Sciatic nerve (tissue), 2 donors: Measurements from ENCODE around the gene MSRB3. TPM values are rescaled to one million over a fixed set of nuclear protein-coding genes. Genes with fewer than 3 reads are reported as not detected.
A peak's percentile ranks its signal among the peaks of the same experiment; 100 is the strongest.
"Not testable (repeated sequence)": the region's sequence is repeated elsewhere in the genome, so short reads cannot be mapped to it uniquely, and the experiment has no call there.

Experiments used
- ATAC-seq: fragments of 200-7000 bp; cut with Tn5 transposase; one replicate; pipeline ENCODE4 v1.9.1; 2020; ENCODE audit warnings: mild to moderate bottlenecking, moderate library complexity
- DNase-seq: peaks from one replicate; pipeline ENCODE4 v3.0.0-alpha.2; 2020; ENCODE audit warnings: low spot score
- intact Hi-C: fragments of 100-400 bp; cut with DNase I; formaldehyde crosslinking; loops from one replicate; pipeline ENCODE4 v1.14.2; 2022
- total RNA-seq: library from RNA; stranded (reverse); fragmentation: NEBNext Ultra II Directional; extraction: Animal tissue kit (Norgen Biotek cat#: 25700); gene quantifications from one replicate; pipeline ENCODE4 v1.2.1, GENCODE V29; 2021
- donor health status: DM: no; HTN: no; CAD: no.
- donor health status: DM: no; HTN: no; CAD: no.

Gene MSRB3
- total RNA-seq, 1 donor from 2014 or later, result 64.2 TPM

- DNase-seq (no peak), ATAC-seq (no peak)
- intact Hi-C loops, result no loop called here
Measured at GRCh38 chr12:65465766-65466547, 187.5 kb downstream of the MSRB3 start.

- DNase-seq, result no peak
- intact Hi-C loops, result no loop called here
- ATAC-seq, result no peak
Measured at GRCh38 chr12:65466911-65467310, 188.4 kb downstream of the MSRB3 start.

DNA sequence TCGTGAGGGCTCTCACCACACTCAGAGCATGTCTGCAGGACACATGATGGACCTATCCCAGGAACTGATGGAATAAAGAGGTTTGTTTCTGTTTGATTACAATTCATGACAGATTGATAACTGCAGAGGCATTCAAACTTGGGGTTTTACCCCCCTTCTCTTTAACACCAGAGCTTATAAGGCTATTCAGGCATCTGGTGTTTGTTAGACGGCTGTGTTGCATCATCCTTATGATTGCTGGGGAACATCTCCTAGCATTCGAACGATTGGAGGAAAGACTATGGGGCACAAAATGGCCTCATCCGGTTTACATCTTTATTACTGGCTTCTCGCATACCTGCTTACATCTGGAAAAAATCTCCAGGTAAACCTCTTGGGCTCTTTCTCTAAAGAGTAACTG lies 191.8 kb downstream of the MSRB3 start:
- intact Hi-C loops, result no loop called here
- no peak for ATAC-seq
- DNase-seq, result no peak

GRCh38 chr12:65472079-65472478 lies 193.6 kb downstream of the MSRB3 start:
- no peak for ATAC-seq
- no peak for DNase-seq
- intact Hi-C loops, result no loop called here

GRCh38 chr12:65474831-65475230 lies 196.3 kb downstream of the MSRB3 start:
- ATAC-seq (no peak), DNase-seq (no peak)
- intact Hi-C loops, result no loop called here

- DNase-seq (no peak), ATAC-seq (no peak)
- intact Hi-C loops, result no loop called here
Measured at GRCh38 chr12:65477721-65478120, 199.2 kb downstream of the MSRB3 start.

DNA sequence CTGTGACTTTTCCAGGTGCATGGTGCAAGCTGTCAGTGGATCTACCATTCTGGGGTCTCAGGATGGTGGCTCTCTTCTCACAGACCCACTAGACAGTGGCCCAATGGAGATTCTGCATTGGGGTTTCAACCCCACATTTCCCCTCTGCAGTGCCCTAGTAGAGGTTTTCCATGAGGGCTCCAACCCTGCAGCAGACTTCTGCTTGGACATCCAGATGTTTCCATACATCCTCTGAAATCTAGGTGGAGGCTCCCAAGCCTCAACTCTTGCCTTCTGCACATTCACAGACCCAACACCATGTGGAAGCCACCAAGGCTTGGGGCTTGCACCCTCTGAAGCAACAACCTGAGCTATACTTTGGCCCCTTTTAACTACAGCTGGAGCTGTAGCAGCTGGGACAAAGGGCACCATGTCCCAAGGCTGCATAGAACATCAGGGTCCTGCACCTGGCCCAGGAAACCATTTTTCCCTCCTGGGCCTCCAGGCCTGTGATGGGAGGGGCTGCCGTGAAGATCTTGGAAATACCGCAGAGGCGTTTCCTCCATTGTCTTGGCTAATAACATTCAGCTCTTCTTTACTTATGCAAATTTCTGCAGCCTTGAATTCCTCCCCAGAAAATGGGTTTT lies 205.5 kb downstream of the MSRB3 start:
- intact Hi-C loops, DNase-seq, ATAC-seq: not testable (repeated sequence)

DNA sequence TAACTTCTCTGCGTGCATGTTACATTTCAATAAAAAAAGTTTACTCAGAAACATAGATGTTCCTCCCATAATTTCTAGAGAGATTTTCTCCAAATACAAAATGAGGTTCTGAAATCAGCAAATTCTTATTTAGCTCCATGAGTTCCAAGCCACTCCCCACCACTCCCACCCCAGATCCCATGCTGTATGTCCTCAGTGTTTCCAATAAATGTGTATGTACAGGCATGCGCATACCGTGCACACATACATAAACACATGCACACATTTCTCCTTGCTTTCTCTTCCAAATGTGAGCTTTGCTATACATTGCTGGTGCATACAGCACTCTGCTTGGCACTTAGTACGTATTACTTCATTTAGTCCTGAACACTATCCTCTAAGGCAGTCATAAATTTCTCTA lies 209.7 kb downstream of the MSRB3 start:
- ATAC-seq (no peak), DNase-seq (no peak)
- intact Hi-C loops, result no loop called here

DNA sequence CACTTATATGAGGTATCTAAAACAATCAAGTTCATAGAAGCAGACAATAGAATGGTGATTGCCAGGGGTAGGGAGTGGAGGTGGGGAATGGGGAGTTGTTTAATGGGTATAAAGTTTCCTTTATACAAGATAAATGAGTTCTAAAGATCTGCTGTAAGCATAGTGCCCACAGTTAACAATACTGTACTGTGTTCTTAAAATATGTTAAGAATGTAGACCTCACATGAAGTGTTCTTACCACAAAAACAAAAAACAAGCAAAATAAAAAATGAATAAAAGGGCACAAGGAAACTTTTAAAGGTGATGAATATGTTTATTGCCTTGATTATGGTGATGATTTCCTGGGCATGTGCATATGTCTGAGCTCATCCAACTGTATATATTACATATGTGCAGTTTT lies 211.8 kb downstream of the MSRB3 start:
- intact Hi-C loops, result no loop called here
- DNase-seq, result no peak
- ATAC-seq, result no peak

- ATAC-seq (no peak), DNase-seq (no peak)
- intact Hi-C loops, result no loop called here
Measured at GRCh38 chr12:65492998-65493912, 214.8 kb downstream of the MSRB3 start.

DNA sequence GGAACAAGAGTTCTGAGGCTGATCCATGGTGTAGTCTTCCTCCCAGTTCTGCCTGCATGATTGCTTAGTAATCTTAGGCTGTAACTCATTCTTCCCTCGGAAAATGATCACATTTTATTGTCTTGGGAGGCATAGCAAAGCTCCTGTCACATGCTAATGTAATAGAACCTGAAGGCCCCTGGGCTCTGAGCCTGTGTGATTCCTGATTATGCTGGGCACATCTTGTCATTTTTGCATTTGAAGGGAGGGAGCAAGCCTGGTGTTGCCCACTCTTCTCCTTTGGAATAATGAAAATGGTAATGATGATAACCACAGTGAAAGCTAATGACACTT lies 215.4 kb downstream of the MSRB3 start:
- ATAC-seq, result no peak
- DNase-seq, result no peak
- intact Hi-C loops, result no loop called here

DNA sequence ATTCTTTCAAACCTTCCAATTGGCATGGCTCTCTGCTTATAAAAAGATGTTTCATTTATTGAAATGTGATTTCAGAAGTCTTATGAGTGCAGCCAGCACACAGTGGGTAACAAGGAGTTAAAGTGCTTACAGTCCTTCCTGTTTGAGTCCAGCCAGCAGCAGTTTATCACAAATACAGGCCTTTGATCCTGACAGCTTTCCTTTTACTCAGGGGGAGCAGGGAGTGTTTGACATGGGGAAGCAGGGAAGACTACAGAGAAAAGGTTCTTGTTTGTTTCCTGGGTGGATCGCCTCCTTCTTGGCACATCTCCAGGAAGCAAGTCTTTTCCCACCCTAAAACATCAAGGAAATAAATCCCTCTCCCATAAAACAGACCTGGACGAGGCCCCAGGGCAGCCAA lies 216.1 kb downstream of the MSRB3 start:
- DNase-seq, result no peak
- intact Hi-C loops, result no loop called here
- no peak for ATAC-seq

- DNase-seq (no peak), ATAC-seq (no peak)
- intact Hi-C loops, result no loop called here
Measured at GRCh38 chr12:65495233-65495632, 216.8 kb downstream of the MSRB3 start.

DNA sequence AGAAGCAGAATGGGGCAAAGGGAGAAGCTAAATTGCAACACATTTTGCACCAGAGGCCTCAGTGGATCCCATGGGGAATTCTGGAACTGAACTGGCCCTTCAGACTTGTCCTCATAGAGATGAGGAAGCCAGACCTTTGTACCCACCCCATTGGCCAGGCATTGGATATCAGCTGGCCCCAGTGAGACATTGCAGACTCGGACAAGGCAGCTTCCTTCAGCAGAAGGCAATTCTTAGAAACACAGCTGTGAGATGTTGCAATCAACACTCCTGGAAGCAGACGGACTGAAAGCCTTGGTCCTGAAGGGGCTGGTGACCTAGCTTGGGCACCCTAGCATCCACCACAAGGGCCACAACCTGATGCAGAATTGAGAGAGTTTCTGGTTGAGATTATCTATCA lies 218.1 kb downstream of the MSRB3 start:
- no peak for DNase-seq
- intact Hi-C loops, result no loop called here
- peak; percentile 77 for ATAC-seq

DNA sequence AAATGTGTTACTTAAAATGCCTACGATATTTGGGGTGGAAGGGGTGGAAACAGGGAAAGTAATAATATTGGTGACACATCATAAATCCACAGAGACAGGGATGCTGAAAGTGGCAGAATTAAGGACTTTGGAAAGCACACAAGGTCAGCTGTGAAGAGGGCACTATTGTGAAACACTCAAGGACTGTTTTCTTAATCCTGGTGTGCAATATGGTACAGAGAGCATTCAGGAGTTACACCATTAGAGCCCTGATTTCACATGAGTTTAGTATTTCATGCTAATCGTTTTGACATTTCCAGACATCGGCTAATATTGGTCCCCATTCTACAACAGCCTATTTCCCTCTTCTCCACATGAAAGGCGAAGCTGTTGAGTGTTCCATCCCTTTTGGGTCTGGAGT lies 219.2 kb downstream of the MSRB3 start:
- ATAC-seq (peak; percentile 27), DNase-seq (no peak)
- intact Hi-C loops, result no loop called here

- ATAC-seq (no peak), DNase-seq (no peak)
- intact Hi-C loops, result no loop called here
Measured at GRCh38 chr12:65499167-65499566, 220.7 kb downstream of the MSRB3 start.

- no peak for DNase-seq
- ATAC-seq, result no peak
- intact Hi-C loops, result no loop called here
Measured at GRCh38 chr12:65500091-65500900, 221.8 kb downstream of the MSRB3 start.

GRCh38 chr12:65501093-65501621 lies 222.7 kb downstream of the MSRB3 start:
- intact Hi-C loops, result no loop called here
- peak; percentile 94 for ATAC-seq
- peak; percentile 92 for DNase-seq

GRCh38 chr12:65501935-65502334 lies 223.5 kb downstream of the MSRB3 start:
- DNase-seq (no peak), ATAC-seq (no peak)
- intact Hi-C loops, result no loop called here
